Measurements from ENCODE around the gene LY6G5B. TPM values are rescaled to one million over a fixed set of nuclear protein-coding genes. Genes with fewer than 3 reads are reported as not detected.

LY6G5B gene
- total RNA-seq, 2 donors from 2014 or later = 1.8 to 13.0 TPM

DNA sequence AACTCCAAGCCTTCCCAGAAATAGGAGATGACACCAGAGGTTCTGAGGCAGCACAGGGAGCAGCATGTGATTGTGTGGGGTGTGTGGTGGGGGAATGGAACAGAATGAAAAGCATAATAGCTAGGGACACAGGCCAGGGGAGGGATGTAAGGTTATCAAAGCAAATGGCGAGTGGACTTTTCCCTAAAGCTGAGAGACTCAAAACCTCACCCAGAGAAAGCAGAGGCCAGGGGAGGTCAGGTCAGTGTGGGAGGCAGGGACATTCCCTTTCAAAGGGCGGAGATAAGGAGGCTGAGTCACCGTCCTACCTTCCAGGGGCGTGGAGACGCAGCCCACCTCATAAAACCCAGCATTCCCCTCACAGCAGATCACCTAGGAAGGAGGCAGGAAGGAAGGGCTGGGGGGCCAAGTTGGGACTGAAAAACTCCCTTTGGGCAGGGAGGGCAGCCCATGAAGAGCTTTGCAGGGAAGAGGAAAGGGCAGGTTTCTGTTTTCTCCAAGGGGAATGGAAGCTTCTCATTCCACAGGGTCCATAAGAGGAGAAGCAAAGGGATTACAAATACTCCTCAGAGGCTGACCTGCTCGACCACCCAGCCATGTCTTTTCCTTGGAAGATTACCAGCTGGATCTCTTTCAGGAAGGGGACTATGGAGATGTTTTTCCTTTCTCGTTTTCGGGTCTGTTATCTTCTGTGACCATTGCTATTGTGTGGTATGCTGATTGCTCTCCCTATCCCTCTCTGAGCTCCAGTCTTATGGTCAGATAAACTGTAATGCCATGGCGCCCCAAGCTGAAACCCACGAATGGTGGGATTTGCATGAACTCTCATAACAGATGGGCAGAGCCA, 20.7 kb downstream of the LY6G5B start:
- 57% methylated on average over 10 of the region's 10 CpGs for WGBS
- no peaks in the 10 kb centered on the region for H3K27me3 ChIP-seq (replicated peaks; ENCODE audit: insufficient read depth)
- DNase-seq (ENCODE audit: low spot score) = no peak
- intact Hi-C loops (cut with DNase I) = no loop called here
- H3K27ac ChIP-seq = no peak overlapping the region
- TF ChIP-seq POLR2A (IDR thresholded peaks at IDR 0.05) = no peak
- no peak for TF ChIP-seq POLR2AphosphoS5 (IDR thresholded peaks at IDR 0.05)
- TF ChIP-seq, protein P1, sequence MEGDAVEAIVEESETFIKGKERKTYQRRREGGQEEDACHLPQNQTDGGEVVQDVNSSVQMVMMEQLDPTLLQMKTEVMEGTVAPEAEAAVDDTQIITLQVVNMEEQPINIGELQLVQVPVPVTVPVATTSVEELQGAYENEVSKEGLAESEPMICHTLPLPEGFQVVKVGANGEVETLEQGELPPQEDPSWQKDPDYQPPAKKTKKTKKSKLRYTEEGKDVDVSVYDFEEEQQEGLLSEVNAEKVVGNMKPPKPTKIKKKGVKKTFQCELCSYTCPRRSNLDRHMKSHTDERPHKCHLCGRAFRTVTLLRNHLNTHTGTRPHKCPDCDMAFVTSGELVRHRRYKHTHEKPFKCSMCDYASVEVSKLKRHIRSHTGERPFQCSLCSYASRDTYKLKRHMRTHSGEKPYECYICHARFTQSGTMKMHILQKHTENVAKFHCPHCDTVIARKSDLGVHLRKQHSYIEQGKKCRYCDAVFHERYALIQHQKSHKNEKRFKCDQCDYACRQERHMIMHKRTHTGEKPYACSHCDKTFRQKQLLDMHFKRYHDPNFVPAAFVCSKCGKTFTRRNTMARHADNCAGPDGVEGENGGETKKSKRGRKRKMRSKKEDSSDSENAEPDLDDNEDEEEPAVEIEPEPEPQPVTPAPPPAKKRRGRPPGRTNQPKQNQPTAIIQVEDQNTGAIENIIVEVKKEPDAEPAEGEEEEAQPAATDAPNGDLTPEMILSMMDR (IDR thresholded peaks at IDR 0.05) = no peak
- peaks cover 15 to 20% of the 10 kb centered on the region in 2 donors for H3K36me3 ChIP-seq
- H3K4me3 ChIP-seq = no peak overlapping the region
- H3K9me3 ChIP-seq = no peaks in the 10 kb centered on the region
- H3K4me1 ChIP-seq (replicated peaks) = no peaks in the 10 kb centered on the region

DNA sequence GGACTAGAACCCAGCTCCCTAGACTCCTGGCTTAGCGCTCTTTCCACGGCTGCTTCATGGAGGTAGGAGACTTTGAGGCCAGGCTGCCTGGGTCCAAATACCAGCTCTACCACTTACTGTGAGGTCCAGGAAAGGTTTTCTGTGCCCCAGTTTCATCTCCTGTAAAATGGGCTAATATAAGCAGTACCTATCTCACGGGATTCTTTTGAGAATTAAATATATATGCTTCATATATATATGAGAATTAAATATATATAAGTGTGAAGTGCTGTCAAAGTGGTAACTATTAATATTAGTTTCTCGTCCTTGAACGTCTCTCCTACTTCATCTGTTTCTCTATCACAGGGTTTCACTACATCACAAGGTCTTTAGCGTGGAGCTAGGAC, 21.3 kb downstream of the LY6G5B start:
- intact Hi-C loops (cut with DNase I) = no loop called here
- H3K9me3 ChIP-seq = no peaks in the 10 kb centered on the region
- H3K4me1 ChIP-seq (replicated peaks) = no peaks in the 10 kb centered on the region
- TF ChIP-seq, protein P1 (IDR thresholded peaks at IDR 0.05) = no peak
- TF ChIP-seq POLR2AphosphoS5 (IDR thresholded peaks at IDR 0.05) (no peak), POLR2A (IDR thresholded peaks at IDR 0.05) (no peak)
- H3K27me3 ChIP-seq (replicated peaks; ENCODE audit: insufficient read depth) = no peaks in the 10 kb centered on the region
- DNase-seq (ENCODE audit: low spot score) = no peak
- no peak overlapping the region for H3K27ac ChIP-seq
- 87% methylated on average over 6 of the region's 6 CpGs for WGBS
- peaks cover 15 to 20% of the 10 kb centered on the region in 2 donors for H3K36me3 ChIP-seq
- no peak overlapping the region for H3K4me3 ChIP-seq

DNA sequence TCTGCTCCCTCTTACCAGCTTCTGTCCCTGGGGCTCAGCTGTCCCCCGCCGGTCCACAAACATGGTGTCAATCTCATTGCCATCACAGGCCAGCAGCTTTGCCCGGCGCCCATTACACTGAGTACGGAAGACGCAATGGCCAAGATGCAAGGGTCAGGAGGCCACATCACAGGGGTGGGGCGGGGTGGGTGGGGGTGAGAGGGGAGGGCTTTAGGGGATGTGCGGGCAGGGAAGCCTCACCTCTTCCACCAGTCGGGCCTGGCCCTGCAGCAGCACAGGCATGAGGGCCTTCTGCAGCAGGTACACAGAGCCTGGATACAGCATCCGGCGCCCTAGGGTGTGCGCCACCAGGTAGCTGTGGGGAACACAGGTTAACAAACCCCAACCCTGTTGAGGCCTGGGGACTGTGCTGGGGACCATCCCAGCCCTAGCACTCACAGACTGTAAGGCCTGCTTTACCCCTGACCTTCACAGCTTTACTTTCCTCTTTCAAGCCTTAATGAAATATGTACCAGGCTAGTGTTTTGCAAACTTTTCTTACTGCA, 21.9 kb downstream of the LY6G5B start:
- WGBS = 94% methylated on average over 12 of the region's 12 CpGs
- TF ChIP-seq POLR2AphosphoS5 (IDR thresholded peaks at IDR 0.05) = no peak
- no peak for TF ChIP-seq POLR2A (IDR thresholded peaks at IDR 0.05)
- TF ChIP-seq, protein P1 (IDR thresholded peaks at IDR 0.05) = no peak
- DNase-seq (ENCODE audit: low spot score) = no peak
- Histone ChIP-seq H3K27ac (no peak overlapping the region), H3K4me3 (no peak overlapping the region), H3K4me1 (replicated peaks) (no peaks in the 10 kb centered on the region), H3K9me3 (no peaks in the 10 kb centered on the region), H3K36me3 (peaks cover 15 to 20% of the 10 kb centered on the region in 2 donors), H3K27me3 (replicated peaks; ENCODE audit: insufficient read depth) (no peaks in the 10 kb centered on the region)
- intact Hi-C loops (cut with DNase I) = no loop called here

DNA sequence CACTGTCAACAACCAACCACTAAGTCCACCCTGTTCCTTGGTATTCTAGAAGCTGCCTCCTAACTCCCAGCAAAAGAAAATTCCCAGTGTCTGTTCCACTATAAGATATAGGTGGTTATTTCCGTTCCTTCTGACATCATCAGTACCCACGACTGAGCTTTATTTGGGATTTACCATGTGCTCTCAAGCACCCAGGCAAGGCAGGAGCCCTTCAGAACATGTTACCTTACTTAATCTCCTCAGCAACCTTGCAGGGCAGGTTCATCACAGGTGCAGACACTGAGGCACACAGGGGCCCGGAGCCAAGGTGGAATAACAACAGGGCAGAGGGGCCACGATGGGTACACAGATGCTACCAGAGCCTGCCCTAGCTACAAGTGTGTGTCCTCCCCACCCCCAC, 22.6 kb downstream of the LY6G5B start:
- TF ChIP-seq POLR2A (IDR thresholded peaks at IDR 0.05) (no peak), POLR2AphosphoS5 (IDR thresholded peaks at IDR 0.05) (no peak)
- TF ChIP-seq, protein P1 (IDR thresholded peaks at IDR 0.05) = no peak
- intact Hi-C loops (cut with DNase I) = no loop called here
- WGBS = 76% methylated on average over 4 of the region's 4 CpGs
- Histone ChIP-seq H3K36me3 (peaks cover 15% of the 10 kb centered on the region in 2 donors), H3K4me3 (no peak overlapping the region), H3K4me1 (replicated peaks) (no peaks in the 10 kb centered on the region), H3K9me3 (no peaks in the 10 kb centered on the region), H3K27ac (no peak overlapping the region), H3K27me3 (replicated peaks; ENCODE audit: insufficient read depth) (no peaks in the 10 kb centered on the region)
- DNase-seq (ENCODE audit: low spot score) = no peak

DNA sequence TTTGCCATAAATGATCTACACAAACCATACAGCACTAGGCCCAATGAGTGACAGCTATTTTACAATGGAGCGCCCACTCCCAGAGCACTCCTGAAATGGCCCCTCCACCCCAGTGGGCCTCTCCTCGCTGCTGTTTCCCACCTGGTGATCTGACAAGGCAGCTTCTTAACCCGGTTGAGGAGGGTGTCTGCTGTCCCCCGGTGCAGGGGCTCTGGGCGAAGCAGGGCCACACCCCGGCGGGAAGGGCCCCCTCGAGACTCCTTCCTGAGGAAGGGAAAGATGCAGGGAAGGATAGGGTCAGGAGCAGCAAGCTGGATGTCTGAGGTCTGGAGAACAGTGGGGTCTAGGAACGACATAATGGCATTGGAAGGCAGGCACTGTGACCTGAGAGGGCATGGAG, 23.1 kb downstream of the LY6G5B start:
- WGBS = 83% methylated on average over 9 of the region's 9 CpGs
- no peak overlapping the region for H3K4me3 ChIP-seq
- TF ChIP-seq POLR2A (IDR thresholded peaks at IDR 0.05) (no peak), POLR2AphosphoS5 (IDR thresholded peaks at IDR 0.05) (no peak)
- TF ChIP-seq, protein P1 (IDR thresholded peaks at IDR 0.05) = no peak
- peaks cover 10 to 15% of the 10 kb centered on the region in 2 donors for H3K36me3 ChIP-seq
- intact Hi-C loops (cut with DNase I) = no loop called here
- H3K4me1 ChIP-seq (replicated peaks) = no peaks in the 10 kb centered on the region
- no peaks in the 10 kb centered on the region for H3K27me3 ChIP-seq (replicated peaks; ENCODE audit: insufficient read depth)
- H3K27ac ChIP-seq = no peak overlapping the region
- DNase-seq (ENCODE audit: low spot score) = no peak
- H3K9me3 ChIP-seq = no peaks in the 10 kb centered on the region
